Panc1 (cell line): ENCODE results near the gene AHDC1.

Source experiments
- CTCF ChIP-seq: fragments of 450-650 bp; IDR thresholded peaks from 2 replicates; pipeline ENCODE4 v1.5.1; 2017; ENCODE audit warnings: mild to moderate bottlenecking
- POLR2AphosphoS5 ChIP-seq: IDR thresholded peaks from 2 replicates; pipeline ENCODE4 v1.6.1; 2012; ENCODE audit warnings: mild to moderate bottlenecking, low read depth, low read length, moderate library complexity
- REST ChIP-seq, 2 experiments: IDR thresholded peaks; 2 replicates each; pipeline ENCODE4 v1.6.1; 2011 to 2012; ENCODE audit warnings: low read depth in 2 of 2, control low read depth in 1 of 2, low read length in 1 of 2, mild to moderate bottlenecking in 1 of 2, moderate library complexity in 1 of 2; ENCODE audit not compliant: insufficient read depth in 1 of 2
- SIN3A ChIP-seq: IDR thresholded peaks from 2 replicates; pipeline ENCODE4 v1.6.1; 2012; ENCODE audit warnings: low read depth, mild to moderate bottlenecking, low read length, moderate library complexity, borderline replicate concordance; ENCODE audit not compliant: insufficient read depth
- TCF7L2 ChIP-seq: IDR thresholded peaks from 2 replicates; pipeline ENCODE4 v1.6.1; 2011; ENCODE audit warnings: mild to moderate bottlenecking, low read depth, low read length, inconsistent platforms

GRCh38 chr1:27575840-27576331, 28.1 kb downstream of the AHDC1 start:
- TF ChIP-seq CTCF (no peak), REST (IDR thresholded peaks at IDR 0.05; ENCODE audit: insufficient read depth in 1 of 2, low read depth in 2 of 2, low read length in 1 of 2) (no peak), TCF7L2 (no peak), POLR2AphosphoS5 (no peak; the same call in 1 of the 2 replicates), SIN3A (no peak)
